Right lobe of liver (tissue), 4 donors: ENCODE data around the gene TRIP10.

Experiments used
- POLR2A ChIP-seq: fragments of 450-650 bp; IDR thresholded peaks from one replicate; pipeline ENCODE4 v1.6.1; 2017; ENCODE audit warnings: antibody characterized with exemption, mild to moderate bottlenecking
- TF ChIP-seq, protein P1 (sequence below), 4 donors: fragments of 200-600 bp in 3 of 4; fragments of 450-650 bp in 1 of 4; IDR thresholded peaks; one replicate each; pipeline versions ENCODE4 v1.5.1 to v1.8.0; 2016 to 2022; ENCODE audit warnings: antibody characterized with exemption in 4 of 4, mild to moderate bottlenecking in 2 of 4
- donor health status: DM: no; HTN: no; CAD: no.
- donor health status: DM: no; HTN: no; CAD: no.
- donor health status: DM: no; HTN: yes; CAD: no.

GRCh38 chr19:6730941-6731670 lies 8.4 kb upstream of the TRIP10 start:
- TF ChIP-seq, protein P1, sequence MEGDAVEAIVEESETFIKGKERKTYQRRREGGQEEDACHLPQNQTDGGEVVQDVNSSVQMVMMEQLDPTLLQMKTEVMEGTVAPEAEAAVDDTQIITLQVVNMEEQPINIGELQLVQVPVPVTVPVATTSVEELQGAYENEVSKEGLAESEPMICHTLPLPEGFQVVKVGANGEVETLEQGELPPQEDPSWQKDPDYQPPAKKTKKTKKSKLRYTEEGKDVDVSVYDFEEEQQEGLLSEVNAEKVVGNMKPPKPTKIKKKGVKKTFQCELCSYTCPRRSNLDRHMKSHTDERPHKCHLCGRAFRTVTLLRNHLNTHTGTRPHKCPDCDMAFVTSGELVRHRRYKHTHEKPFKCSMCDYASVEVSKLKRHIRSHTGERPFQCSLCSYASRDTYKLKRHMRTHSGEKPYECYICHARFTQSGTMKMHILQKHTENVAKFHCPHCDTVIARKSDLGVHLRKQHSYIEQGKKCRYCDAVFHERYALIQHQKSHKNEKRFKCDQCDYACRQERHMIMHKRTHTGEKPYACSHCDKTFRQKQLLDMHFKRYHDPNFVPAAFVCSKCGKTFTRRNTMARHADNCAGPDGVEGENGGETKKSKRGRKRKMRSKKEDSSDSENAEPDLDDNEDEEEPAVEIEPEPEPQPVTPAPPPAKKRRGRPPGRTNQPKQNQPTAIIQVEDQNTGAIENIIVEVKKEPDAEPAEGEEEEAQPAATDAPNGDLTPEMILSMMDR (IDR thresholded peaks at IDR 0.05) = no peak
- no peak for TF ChIP-seq POLR2A
